HL-60 (cell line): ENCODE measurements around the gene NCOA5.
A peak's percentile ranks its signal among the peaks of the same experiment; 100 is the strongest.

ENCODE experiments used
- DNase-seq, 2 experiments: peaks; one replicate each; pipeline ENCODE4 v3.0.0-alpha.2; 2010 to 2020; ENCODE audit warnings: low read depth in 1 of 2, low spot score in 1 of 2
- H3K27ac ChIP-seq: fragments of 250-450 bp; sonication (Bioruptor Pico); replicated peaks from 2 replicates; pipeline ENCODE4 v1.5.1; 2020; ENCODE audit warnings: mild to moderate bottlenecking, moderate library complexity
- H3K27me3 ChIP-seq: fragments of 250-450 bp; sonication (Bioruptor Pico); 2 replicates; pipeline ENCODE4 v1.5.1; 2021; ENCODE audit warnings: mild to moderate bottlenecking, moderate library complexity; ENCODE audit not compliant: insufficient read depth, poor library complexity, severe bottlenecking
- H3K4me3 ChIP-seq: replicated peaks from 2 replicates; pipeline ENCODE4 v1.5.1; 2011; ENCODE audit warnings: mild to moderate bottlenecking, control low read depth, low read length; ENCODE audit not compliant: insufficient read depth
- CTCF ChIP-seq: IDR thresholded peaks from one replicate; pipeline ENCODE4 v1.5.1; 2011; ENCODE audit warnings: low read length, control low read depth, inconsistent platforms; ENCODE audit not compliant: insufficient read depth
- GABPA ChIP-seq: IDR thresholded peaks from 2 replicates; pipeline ENCODE4 v1.6.1; 2012; ENCODE audit warnings: low read depth
- POLR2AphosphoS5 ChIP-seq: IDR thresholded peaks from 2 replicates; pipeline ENCODE4 v1.6.1; 2012; ENCODE audit warnings: low read depth
- REST ChIP-seq: IDR thresholded peaks from 2 replicates; pipeline ENCODE4 v1.6.1; 2012; ENCODE audit warnings: low read depth; ENCODE audit not compliant: insufficient replicate concordance
- SPI1 ChIP-seq: IDR thresholded peaks from 2 replicates; pipeline ENCODE4 v1.6.1; 2012; ENCODE audit warnings: low read depth, mild to moderate bottlenecking, borderline replicate concordance

Gene NCOA5

GRCh38 chr20:46017272-46017671 lies 72.5 kb downstream of the NCOA5 start:
- no peak overlapping the region for H3K4me3 ChIP-seq
- TF ChIP-seq SPI1 (no peak), CTCF (no peak), POLR2AphosphoS5 (no peak), GABPA (no peak), REST (no peak)
- DNase-seq: no peak
- H3K27me3 ChIP-seq: peaks cover 27% of the 10 kb centered on the region
- no peak overlapping the region for H3K27ac ChIP-seq

GRCh38 chr20:46014517-46015396 lies 75.0 kb downstream of the NCOA5 start:
- TF ChIP-seq POLR2AphosphoS5 (no peak), GABPA (no peak), SPI1 (no peak)
- no peak overlapping the region for H3K4me3 ChIP-seq
- no peak for DNase-seq

GRCh38 chr20:46013829-46014516 lies 75.8 kb downstream of the NCOA5 start:
- H3K27me3 ChIP-seq: peaks cover 46% of the 10 kb centered on the region
- H3K4me3 ChIP-seq: no peak overlapping the region
- H3K27ac ChIP-seq: no peak overlapping the region
- DNase-seq: peak in 1 of 2 experiments; percentile 59
- TF ChIP-seq CTCF (peak; percentile 61), GABPA (no peak)

More at GRCh38 chr20:46014517-46015396, 75.0 kb downstream of the NCOA5 start:
- Histone ChIP-seq H3K27ac (no peak overlapping the region), H3K27me3 (peaks cover 39% of the 10 kb centered on the region)

- no peak for DNase-seq
- TF ChIP-seq CTCF (no peak), GABPA (no peak), SPI1 (no peak), REST (no peak), POLR2AphosphoS5 (no peak)
- Histone ChIP-seq H3K4me3 (no peak overlapping the region), H3K27ac (no peak overlapping the region), H3K27me3 (peaks cover 47% of the 10 kb centered on the region)
These were observed 76.4 kb downstream of the NCOA5 start for GRCh38 chr20:46013322-46013828.
